Adrenal gland (tissue), 5 donors: ENCODE measurements around the gene TMPRSS3.

ENCODE experiments used
- CTCF ChIP-seq, 6 experiments: fragments of 450-650 bp in 4 of 6; fragments of 200-600 bp in 2 of 6; sonication (generic) in 1 of 6; IDR thresholded peaks; 1 replicate in 5 of 6; 2 replicates in 1 of 6; pipeline versions ENCODE4 v1.5.1 to v1.8.0; 2016 to 2021; ENCODE audit warnings: antibody characterized with exemption in 6 of 6, mild to moderate bottlenecking in 2 of 6, moderate library complexity in 1 of 6
- POLR2A ChIP-seq, 2 donors: fragments of 450-650 bp; IDR thresholded peaks; one replicate each; pipeline ENCODE4 v1.6.1; 2017; ENCODE audit warnings: antibody characterized with exemption in 2 of 2, mild to moderate bottlenecking in 2 of 2, moderate library complexity in 1 of 2
- donor health status: DM: no; HTN: no; CAD: no.

- TF ChIP-seq CTCF (IDR thresholded peaks at IDR 0.05): no peak
- TF ChIP-seq POLR2A (IDR thresholded peaks at IDR 0.05): no peak
These were observed 13.5 kb upstream of the TMPRSS3 start for GRCh38 chr21:42409366-42409765.
